HEK293 (cell line): Measurements from ENCODE around the gene SHROOM4.

ENCODE experiments used
- CTCF ChIP-seq: fragments of 450-650 bp; formaldehyde crosslinking; IDR thresholded peaks from 2 replicates; pipeline ENCODE4 v1.5.1; 2016; ENCODE audit warnings: missing biosample characterization, missing genetic modification characterization
- REPIN1 ChIP-seq: fragments of 450-650 bp; formaldehyde crosslinking; IDR thresholded peaks from 2 replicates; pipeline ENCODE4 v1.5.1; 2017; ENCODE audit warnings: missing biosample characterization, missing genetic modification characterization, low read depth
- SP3 ChIP-seq: fragments of 450-650 bp; formaldehyde crosslinking; IDR thresholded peaks from 2 replicates; pipeline ENCODE4 v1.5.1; 2016; ENCODE audit warnings: missing biosample characterization, missing genetic modification characterization
- TCF7L2 ChIP-seq: IDR thresholded peaks from 2 replicates; pipeline ENCODE4 v1.6.1; 2011; ENCODE audit warnings: low read depth, mild to moderate bottlenecking, inconsistent platforms, low read length, moderate library complexity, borderline replicate concordance
- YY1 ChIP-seq: fragments of 450-650 bp; formaldehyde crosslinking; IDR thresholded peaks from 2 replicates; pipeline ENCODE4 v1.5.1; 2018; ENCODE audit warnings: missing biosample characterization, missing genetic modification characterization
- ZBTB1 ChIP-seq: fragments of 450-650 bp; formaldehyde crosslinking; IDR thresholded peaks from 2 replicates; pipeline ENCODE4 v1.5.1; 2016; ENCODE audit warnings: missing biosample characterization, missing genetic modification characterization
- ZBTB7A ChIP-seq: fragments of 450-650 bp; formaldehyde crosslinking; IDR thresholded peaks from 2 replicates; pipeline ENCODE4 v1.5.1; 2016; ENCODE audit warnings: low read depth, missing biosample characterization, missing genetic modification characterization
- ZNF184 ChIP-seq: fragments of 450-650 bp; IDR thresholded peaks from 2 replicates; pipeline ENCODE4 v1.5.1; 2018; ENCODE audit warnings: missing biosample characterization, mild to moderate bottlenecking, missing genetic modification characterization
- ZNF274 ChIP-seq, 2 experiments: fragments of 200-500 bp in 1 of 2; fragments of 450-650 bp in 1 of 2; sonication (Bioruptor generic) in 1 of 2; formaldehyde crosslinking in 1 of 2; IDR thresholded peaks; 2 replicates each; pipeline versions ENCODE4 v1.5.1 to v1.6.1; 2014 to 2016; ENCODE audit warnings: borderline replicate concordance in 1 of 2, inconsistent platforms in 1 of 2, low read length in 1 of 2, missing biosample characterization in 1 of 2, missing genetic modification characterization in 1 of 2
- ZNF510 ChIP-seq: fragments of 450-650 bp; formaldehyde crosslinking; IDR thresholded peaks from 2 replicates; pipeline ENCODE4 v1.5.1; 2018; ENCODE audit warnings: mild to moderate bottlenecking, missing genetic modification characterization, missing biosample characterization; ENCODE audit not compliant: insufficient replicate concordance
- ZNF626 ChIP-seq: fragments of 450-650 bp; sonication (Bioruptor Pico); formaldehyde crosslinking; IDR thresholded peaks from 2 replicates; pipeline ENCODE4 v1.5.1; 2018; ENCODE audit warnings: missing biosample characterization, missing genetic modification characterization, inconsistent platforms
- ZNF639 ChIP-seq: fragments of 450-650 bp; formaldehyde crosslinking; IDR thresholded peaks from 2 replicates; pipeline ENCODE4 v1.5.1; 2016; ENCODE audit warnings: missing biosample characterization, missing genetic modification characterization
- ZNF792 ChIP-seq: fragments of 450-650 bp; formaldehyde crosslinking; IDR thresholded peaks from 2 replicates; pipeline ENCODE4 v1.5.1; 2016; ENCODE audit warnings: missing biosample characterization, missing genetic modification characterization

- TF ChIP-seq SP3 (no peak), CTCF (no peak), ZBTB7A (tag by site-specific recombination) (no peak), ZNF184 (tag by site-specific recombination) (no peak), ZNF626 (tag by site-specific recombination) (no peak), ZNF639 (tag by site-specific recombination) (no peak), YY1 (tag by site-specific recombination) (no peak), TCF7L2 (no peak), REPIN1 (no peak), ZBTB1 (tag by site-specific recombination) (no peak), ZNF274 (IDR thresholded peaks at IDR 0.05; ENCODE audit: low read length) (no peak), ZNF274 (tag by site-specific recombination; IDR thresholded peaks at IDR 0.05; ENCODE audit: borderline replicate concordance) (no peak), ZNF792 (tag by site-specific recombination) (no peak), ZNF510 (tag by site-specific recombination) (no peak)
Observed at GRCh38 chrX:50586980-50587379, 227.0 kb downstream of the SHROOM4 start.
